Lower leg skin (tissue), 4 donors: Measurements from ENCODE around the gene RAP1GAP. TPM values are rescaled to one million over a fixed set of nuclear protein-coding genes. Genes with fewer than 3 reads are reported as not detected.

ENCODE experiments used
- DNase-seq, 2 donors: peaks; one replicate each; pipeline ENCODE4 v3.0.0-alpha.2; 2019; ENCODE audit warnings: low spot score in 2 of 2
- H3K4me3 ChIP-seq: fragments of 200-600 bp; sonication (generic); 2 replicates; pipeline ENCODE4 v1.5.1; 2017; ENCODE audit warnings: mild to moderate bottlenecking, low read depth; ENCODE audit not compliant: poor library complexity, severe bottlenecking
- POLR2A ChIP-seq, 2 donors: fragments of 450-650 bp; IDR thresholded peaks; one replicate each; pipeline ENCODE4 v1.6.1; 2016 to 2017; ENCODE audit warnings: antibody characterized with exemption in 2 of 2, mild to moderate bottlenecking in 1 of 2, moderate library complexity in 1 of 2
- WGBS, 2 donors: methylation state at CpG; one replicate each; pipeline ENCODE4 v1.1.5; 2018; 5-methylcytosine and 5-hydroxymethylcytosine counted together
- intact Hi-C: fragments of 100-400 bp; cut with DNase I; formaldehyde crosslinking; loops from one replicate; pipeline ENCODE4 v1.15.0; 2023; ENCODE audit warnings: low total_unique reads
- total RNA-seq, 4 donors: library from RNA; depleted of rRNA; stranded (reverse); fragments of >200 nt; gene quantifications; one replicate each; pipeline ENCODE4 v1.1.0, GENCODE V29; 2016
- TF ChIP-seq, protein P1 (sequence below), 3 donors: fragments of 450-650 bp; IDR thresholded peaks; one replicate each; pipeline ENCODE4 v1.5.1; 2016; ENCODE audit warnings: antibody characterized with exemption in 3 of 3, mild to moderate bottlenecking in 3 of 3, moderate library complexity in 2 of 3

Gene RAP1GAP
- total RNA-seq, 4 donors from 2014 or later: 1.3 to 4.0 (median 2.6) TPM

GRCh38 chr1:21598904-21599303 lies 70.3 kb downstream of the RAP1GAP start:
- no peak for DNase-seq
- intact Hi-C loops: no loop called here
- TF ChIP-seq POLR2A (IDR thresholded peaks at IDR 0.05): no peak
- TF ChIP-seq, protein P1, sequence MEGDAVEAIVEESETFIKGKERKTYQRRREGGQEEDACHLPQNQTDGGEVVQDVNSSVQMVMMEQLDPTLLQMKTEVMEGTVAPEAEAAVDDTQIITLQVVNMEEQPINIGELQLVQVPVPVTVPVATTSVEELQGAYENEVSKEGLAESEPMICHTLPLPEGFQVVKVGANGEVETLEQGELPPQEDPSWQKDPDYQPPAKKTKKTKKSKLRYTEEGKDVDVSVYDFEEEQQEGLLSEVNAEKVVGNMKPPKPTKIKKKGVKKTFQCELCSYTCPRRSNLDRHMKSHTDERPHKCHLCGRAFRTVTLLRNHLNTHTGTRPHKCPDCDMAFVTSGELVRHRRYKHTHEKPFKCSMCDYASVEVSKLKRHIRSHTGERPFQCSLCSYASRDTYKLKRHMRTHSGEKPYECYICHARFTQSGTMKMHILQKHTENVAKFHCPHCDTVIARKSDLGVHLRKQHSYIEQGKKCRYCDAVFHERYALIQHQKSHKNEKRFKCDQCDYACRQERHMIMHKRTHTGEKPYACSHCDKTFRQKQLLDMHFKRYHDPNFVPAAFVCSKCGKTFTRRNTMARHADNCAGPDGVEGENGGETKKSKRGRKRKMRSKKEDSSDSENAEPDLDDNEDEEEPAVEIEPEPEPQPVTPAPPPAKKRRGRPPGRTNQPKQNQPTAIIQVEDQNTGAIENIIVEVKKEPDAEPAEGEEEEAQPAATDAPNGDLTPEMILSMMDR (IDR thresholded peaks at IDR 0.05): no peak
- H3K4me3 ChIP-seq: no peak overlapping the region
- 77 to 81% methylated on average over 8 of the region's 8 CpGs for WGBS, 2 donors

DNA sequence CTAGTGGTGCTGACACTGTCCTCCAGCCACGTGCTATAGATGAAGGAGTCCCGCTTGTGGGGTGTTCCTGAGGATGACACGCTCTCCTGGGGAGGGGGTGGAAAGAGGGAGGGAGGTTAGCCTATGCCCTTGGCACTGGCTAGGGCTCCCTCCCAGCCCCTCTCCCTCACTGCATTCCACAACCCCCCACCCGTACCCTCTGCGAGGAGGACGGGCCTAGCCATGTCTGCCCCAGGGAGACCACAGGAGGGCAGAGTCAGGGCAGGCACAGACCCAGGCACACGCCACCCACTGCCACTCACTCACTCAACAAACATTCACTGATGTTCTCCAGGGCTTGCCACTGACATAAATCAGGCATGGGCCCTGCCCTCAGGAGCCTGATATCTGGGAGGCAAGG lies 70.7 kb downstream of the RAP1GAP start:
- TF ChIP-seq, protein P1 (IDR thresholded peaks at IDR 0.05): no peak
- no peak for TF ChIP-seq POLR2A (IDR thresholded peaks at IDR 0.05)
- DNase-seq: no peak
- intact Hi-C loops: no loop called here
- no peak overlapping the region for H3K4me3 ChIP-seq
- 65 to 73% methylated on average over 4 to 7 of the region's 7 CpGs for WGBS, 2 donors

GRCh38 chr1:21597753-21598152 lies 71.4 kb downstream of the RAP1GAP start:
- H3K4me3 ChIP-seq: no peak overlapping the region
- 47 to 65% methylated on average over 15 to 19 of the region's 19 CpGs for WGBS, 2 donors
- intact Hi-C loops: no loop called here
- DNase-seq: no peak
- TF ChIP-seq, protein P1 (IDR thresholded peaks at IDR 0.05): no peak
- no peak for TF ChIP-seq POLR2A (IDR thresholded peaks at IDR 0.05)

DNA sequence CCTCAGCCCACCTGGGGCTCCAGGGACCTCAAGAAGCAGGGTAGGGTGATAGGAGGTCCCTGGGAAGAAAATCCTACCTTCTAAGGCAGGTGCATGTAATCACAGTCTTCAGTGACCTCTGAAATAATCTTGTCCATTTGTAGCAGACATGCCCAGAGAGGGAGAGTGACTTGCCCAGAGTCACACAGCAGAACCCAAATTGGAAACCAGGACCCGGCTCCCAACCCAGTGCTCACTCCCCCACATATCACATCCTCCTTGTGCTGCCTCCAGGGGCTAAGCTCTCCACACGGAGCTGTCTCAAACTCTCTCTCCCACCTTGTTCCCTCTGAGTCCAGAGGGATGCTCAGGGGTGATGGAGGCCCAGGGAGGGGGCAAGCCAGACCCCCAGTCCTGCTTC lies 72.5 kb downstream of the RAP1GAP start:
- TF ChIP-seq, protein P1 (IDR thresholded peaks at IDR 0.05): no peak
- TF ChIP-seq POLR2A (IDR thresholded peaks at IDR 0.05): no peak
- no peak for DNase-seq
- intact Hi-C loops: no loop called here

GRCh38 chr1:21596174-21596573 lies 73.0 kb downstream of the RAP1GAP start:
- DNase-seq: no peak
- intact Hi-C loops: no loop called here
- no peak for TF ChIP-seq POLR2A (IDR thresholded peaks at IDR 0.05)
- 84 to 87% methylated on average over 11 of the region's 11 CpGs for WGBS, 2 donors
- H3K4me3 ChIP-seq: no peak overlapping the region

More for the DNA sequence above, 72.5 kb downstream of the RAP1GAP start:
- H3K4me3 ChIP-seq: no peak overlapping the region
- WGBS, 2 donors: 61 to 87% methylated on average over 2 of the region's 2 CpGs

DNA sequence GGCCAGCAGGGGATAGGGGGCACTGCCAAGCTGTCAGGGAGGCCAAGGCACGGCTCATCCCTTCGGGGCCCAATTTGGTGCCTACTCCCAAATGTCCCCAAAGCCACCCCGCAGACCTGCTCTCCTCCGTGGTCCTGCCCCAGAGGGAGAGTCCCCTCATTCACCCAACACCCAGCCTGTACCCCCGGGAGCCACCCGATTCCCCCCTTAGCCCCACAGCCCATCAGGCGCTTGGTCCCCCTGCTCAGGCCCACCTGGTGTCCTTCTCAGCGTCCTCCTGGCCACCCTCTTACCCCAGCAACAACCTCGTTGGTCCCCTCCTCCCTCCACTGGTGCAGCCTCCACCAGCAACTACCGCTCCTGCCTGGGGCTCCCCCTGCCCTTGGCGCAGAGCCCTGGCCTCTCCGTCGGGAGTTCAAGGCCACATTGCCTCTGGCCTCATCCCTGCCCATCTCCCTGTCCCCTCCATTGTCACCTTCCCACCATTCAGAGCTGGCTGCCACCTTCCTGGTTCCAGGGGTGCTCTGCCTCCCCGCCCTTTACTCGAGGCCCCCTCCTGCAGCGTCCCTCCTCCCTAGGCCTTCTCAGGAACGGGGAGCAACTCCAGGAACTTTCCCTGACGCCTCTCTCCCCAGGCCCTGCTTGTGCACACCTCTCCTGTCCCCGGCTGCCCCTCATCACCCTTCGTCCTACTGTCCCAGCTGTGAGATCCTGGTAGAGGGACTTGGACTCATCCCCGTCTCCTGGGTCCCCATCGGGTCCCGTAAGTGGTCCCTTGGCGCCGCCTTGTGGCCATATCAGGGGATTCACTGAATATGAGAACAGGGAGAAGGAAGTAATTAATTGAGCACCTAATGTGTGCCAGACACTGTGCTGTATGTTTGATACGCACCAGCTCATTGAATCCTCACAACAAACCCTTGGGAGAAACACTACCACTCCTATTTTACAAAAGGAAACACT lies 73.9 kb downstream of the RAP1GAP start:
- no peak for TF ChIP-seq POLR2A (IDR thresholded peaks at IDR 0.05)
- TF ChIP-seq, protein P1 (IDR thresholded peaks at IDR 0.05): no peak
- intact Hi-C loops: no loop called here
- 53 to 58% methylated on average over 26 of the region's 26 CpGs for WGBS, 2 donors
- H3K4me3 ChIP-seq: no peak overlapping the region
- no peak for DNase-seq
